Medulla oblongata (tissue), 1 donor: ENCODE data around the gene MTFR2.
"Not testable (repeated sequence)": the region's sequence is repeated elsewhere in the genome, so short reads cannot be mapped to it uniquely, and the experiment has no call there.

Experiments
- DNase-seq: peaks from one replicate; pipeline ENCODE4 v3.0.0-alpha.2; 2015; ENCODE audit errors: extremely low spot score

Gene MTFR2

GRCh38 chr6:136235233-136235564 is 14.9 kb downstream of the MTFR2 start:
- DNase-seq = no peak

DNA sequence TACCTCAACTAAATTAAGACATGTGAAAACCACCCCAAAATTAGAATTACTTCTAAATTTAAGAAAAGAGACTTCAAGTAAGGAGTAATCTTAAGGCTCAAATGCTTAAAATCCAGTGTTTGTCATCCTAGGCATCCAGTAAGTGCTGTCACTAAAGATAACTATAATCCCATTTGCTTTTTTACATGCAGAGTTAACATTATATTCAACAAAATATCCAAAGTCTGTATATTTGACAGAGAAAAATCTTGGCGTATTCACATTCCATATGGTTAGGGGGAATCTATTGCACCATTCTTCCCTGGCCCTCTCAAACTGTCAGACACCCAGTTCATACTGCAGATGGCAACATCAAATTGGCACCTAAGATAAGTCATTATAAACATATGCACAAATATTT is 17.4 kb downstream of the MTFR2 start:
- DNase-seq = no peak

GRCh38 chr6:136230219-136230853 is 19.8 kb downstream of the MTFR2 start:
- no peak for DNase-seq

- DNase-seq = peak; percentile 69
Measured at GRCh38 chr6:136228814-136229213, 21.3 kb downstream of the MTFR2 start.

- no peak for DNase-seq
Measured at GRCh38 chr6:136226674-136227377, 23.3 kb downstream of the MTFR2 start.

- peak; percentile 70 for DNase-seq
Measured at GRCh38 chr6:136226027-136226673, 24.0 kb downstream of the MTFR2 start.

DNA sequence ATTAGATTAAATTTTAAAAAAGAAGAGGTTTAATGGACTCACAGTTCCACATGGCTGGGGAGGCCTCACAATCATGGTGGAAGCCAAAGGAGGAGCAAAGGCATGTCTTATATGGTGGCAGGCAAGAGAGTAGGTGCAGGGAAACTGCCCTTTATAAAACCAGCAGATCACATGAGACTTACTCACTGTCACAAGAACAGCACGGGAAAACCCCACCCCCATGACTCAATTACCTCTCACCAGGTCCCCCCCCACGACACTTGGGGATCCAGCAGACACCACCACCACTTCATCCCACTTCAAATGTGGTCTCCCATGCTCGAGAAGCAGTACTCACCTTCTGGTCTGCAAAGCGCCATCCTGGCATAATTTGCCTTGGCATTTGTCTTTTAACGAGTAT is 24.6 kb downstream of the MTFR2 start:
- DNase-seq = no peak

DNA sequence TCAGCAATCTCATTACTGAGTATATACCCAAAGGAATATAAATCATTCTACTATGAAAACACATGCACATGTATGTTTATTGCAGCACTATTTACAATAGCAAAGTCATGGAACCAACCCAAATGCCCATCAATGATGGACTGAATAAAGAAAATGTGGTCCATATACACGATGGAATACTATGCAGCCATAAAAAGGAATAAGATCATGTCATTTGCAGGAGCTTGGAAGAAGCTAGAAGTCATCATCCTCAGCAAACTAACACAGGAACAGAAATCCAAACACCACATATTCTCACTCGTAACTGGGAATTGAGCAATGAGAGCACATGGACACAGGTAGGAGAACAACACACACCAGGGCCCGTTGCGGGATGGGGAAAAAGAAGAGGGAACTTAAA is 25.1 kb downstream of the MTFR2 start:
- not testable (repeated sequence) for DNase-seq

GRCh38 chr6:136216503-136217401 is 33.4 kb downstream of the MTFR2 start:
- DNase-seq = no peak

DNA sequence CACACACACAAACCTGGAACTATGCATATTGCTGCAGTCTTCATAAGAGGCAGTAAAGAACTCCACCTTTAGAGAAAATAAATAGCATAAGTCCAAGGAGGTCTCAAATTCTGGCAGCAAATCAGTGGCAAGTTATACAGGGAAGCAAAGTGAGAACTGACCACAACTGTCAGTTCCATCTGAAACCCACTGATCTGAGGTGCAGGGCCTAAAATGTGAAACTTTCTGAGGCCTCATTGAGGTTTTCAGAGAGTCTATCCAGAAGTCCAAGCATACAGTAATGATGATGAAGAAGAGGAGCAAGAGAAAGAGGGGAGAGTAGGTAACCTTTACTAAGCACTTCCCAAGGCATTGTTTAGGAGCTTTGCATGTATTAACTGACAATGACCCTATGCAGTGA is 36.3 kb downstream of the MTFR2 start:
- no peak for DNase-seq

DNA sequence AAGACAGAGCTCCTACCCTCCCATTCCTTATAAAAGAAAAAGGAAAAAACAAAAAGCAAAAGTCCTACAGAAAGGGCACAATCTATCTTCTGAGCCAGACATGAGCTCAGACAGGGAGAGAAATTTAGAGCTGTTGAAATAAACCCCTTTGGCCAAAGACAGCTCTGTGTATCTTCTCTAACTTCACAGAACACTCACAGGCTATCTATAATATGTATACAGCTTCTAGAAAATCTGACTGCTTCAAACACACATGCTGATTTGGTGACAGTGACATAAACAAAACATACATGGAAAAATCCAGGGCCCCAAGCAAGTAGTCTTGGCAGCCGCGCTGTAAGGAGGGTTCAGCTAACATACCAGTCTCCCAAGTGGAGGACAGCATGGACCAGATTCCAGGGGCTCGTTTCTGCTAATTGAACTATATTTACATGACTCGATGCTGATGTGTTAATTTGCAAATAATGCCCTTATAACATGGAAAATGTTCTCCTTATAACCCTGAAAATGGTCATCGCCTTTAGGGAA is 37.0 kb downstream of the MTFR2 start:
- no peak for DNase-seq

DNA sequence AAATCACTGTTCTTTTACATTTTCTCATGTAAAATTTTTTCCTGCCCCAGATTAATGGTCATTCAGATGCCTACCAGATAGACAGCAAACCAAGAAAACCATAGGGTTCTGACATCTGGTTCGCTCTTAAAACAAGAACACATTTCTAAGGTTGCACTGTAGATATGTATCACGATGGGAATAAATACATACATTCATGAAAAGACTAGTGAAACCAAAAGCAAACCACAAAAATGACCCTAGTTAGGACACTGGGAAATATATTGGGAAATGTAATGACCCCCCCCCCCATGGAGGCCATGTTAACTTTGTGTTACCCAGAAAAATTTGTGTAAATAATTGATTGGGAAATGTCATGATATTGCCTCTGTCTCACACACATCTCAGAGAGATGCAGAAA is 37.5 kb downstream of the MTFR2 start:
- no peak for DNase-seq

DNA sequence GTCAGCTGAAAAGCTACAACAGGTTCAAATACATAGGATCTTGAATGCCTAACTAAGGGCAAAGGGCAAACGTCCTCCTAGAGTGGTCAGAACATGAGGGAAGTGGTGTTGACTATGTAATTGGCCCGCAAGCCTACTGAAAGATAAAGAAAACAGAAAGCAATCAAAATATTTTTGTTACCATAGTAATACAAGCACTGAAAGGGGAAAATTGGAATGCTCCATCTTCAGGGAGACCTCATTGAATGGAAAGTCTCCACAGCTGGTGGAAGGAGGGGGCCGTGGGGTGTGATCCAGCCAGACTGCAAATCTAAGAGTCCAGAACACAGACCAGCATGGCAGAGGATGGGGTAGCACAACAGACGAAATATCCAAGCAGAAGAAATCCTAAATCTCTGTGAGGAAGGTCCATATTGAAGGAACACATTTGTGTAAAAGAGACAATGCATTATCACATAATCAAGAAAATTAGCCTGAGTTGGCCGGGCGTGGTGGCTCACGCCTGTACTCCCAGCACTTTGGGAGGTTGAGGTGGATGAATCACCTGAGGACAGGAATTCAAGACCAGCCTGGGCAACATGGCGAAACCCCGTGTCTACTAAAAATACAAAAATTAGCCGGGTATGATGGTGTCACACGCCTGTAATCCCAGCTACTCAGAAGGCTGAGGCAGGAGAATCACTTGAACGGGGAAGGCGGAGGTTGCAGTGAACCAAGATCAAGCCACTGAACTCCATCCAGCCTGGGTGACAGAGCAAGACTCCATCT is 39.5 kb downstream of the MTFR2 start:
- no peak for DNase-seq

DNA sequence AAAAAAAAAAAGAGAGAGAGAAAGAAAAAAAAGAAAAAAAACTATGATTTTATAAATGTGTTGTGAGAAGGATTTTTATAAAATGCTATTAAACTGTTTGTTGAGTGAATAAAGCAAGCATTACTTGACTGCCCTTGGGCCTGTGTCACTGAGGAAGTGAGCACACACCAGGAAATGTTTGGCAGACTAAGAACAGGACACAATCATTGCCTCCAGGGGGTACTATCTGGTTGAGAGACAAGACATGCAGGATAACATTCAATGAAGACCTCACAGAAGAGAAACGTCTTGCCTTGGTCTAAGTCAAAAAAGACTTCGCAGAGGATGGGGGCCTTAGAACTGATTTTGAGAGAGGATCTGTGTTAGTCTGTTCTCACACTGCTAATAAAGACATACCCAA is 40.6 kb downstream of the MTFR2 start:
- no peak for DNase-seq

DNA sequence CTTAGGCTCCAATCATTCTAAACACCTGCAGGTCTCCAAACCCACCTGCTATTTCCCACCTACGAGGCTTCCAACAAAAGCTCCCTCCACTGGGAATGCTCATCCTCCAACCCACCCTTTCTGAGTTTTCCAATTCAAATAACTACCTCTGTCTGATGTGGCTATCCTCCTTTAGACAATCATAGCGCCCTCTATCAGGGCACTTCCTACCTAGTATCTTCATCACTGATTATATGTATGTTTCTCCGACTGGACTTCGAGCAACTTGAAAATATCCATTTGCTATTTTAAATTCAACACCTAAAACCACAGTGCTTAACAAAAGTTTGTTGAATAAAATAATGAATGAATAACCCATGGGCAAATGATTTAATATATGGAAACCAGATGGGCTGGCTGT is 41.3 kb downstream of the MTFR2 start:
- DNase-seq = no peak

DNA sequence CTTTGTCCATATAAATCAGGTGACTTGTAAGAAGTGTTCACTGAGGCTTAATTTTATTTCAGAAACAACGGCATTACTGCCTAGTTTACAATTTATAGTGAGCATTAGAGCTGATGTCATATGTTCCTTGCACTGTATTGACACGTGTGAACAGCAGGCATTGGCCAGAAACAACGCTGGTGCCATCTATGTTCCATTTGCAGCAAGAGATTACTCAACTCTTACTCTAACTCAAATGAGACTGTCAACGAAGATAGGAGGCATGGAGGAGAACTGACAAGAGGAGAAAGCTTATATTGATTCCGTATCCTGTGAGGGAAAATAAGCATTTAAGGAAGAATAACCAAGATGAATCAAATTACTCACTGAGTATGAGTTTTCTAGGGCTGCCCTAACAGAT is 48.4 kb downstream of the MTFR2 start:
- DNase-seq = no peak

GRCh38 chr6:136192902-136193301 is 57.2 kb downstream of the MTFR2 start:
- no peak for DNase-seq

GRCh38 chr6:136191606-136192312 is 58.4 kb downstream of the MTFR2 start:
- no peak for DNase-seq

- DNase-seq = no peak
Measured at GRCh38 chr6:136189104-136189503, 61.0 kb downstream of the MTFR2 start.

DNA sequence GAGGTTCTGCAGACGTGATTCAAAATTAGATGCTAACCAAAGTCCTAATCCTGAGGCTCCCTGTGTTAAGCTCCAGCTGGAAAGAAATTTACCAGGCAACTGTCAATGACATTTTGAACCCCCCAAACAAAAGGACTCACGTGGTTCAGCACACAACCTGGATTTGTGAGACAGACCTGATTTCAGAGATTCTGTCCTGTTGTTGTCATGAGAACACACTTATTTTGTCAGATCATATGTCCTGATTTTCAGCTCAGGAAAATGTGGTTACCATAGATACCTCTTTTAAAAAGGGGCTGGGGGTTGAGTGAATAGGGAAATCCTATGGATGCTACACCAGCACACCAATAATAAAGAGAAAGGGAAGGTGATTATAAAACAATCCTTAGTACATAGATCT is 61.6 kb downstream of the MTFR2 start:
- DNase-seq = no peak

DNA sequence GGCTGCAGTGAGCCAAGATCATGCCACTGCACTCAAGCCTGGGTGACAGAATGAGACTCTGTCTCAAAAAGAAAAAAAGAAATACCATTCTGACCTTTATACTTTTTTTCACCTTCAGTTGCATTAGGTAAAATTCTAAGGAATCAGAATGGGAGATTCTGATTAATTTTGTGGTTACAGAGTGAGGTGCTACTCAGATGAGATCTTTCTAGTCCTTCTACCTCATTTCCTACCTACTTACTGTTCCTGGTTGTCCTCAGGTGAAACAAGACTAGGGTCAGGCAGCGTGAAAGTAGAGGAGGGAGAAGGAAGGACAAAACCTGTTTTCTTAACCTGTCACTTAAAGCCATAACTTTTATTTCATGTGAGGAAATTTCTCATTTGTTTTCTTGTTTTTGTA is 63.7 kb downstream of the MTFR2 start:
- no peak for DNase-seq
